GM12874 (cell line): ENCODE results near the gene RTKN.

Experiments used
- CTCF ChIP-seq: IDR thresholded peaks from 2 replicates; pipeline ENCODE4 v1.5.1; 2011; ENCODE audit warnings: low read depth, mild to moderate bottlenecking, control low read depth, low read length, moderate library complexity; ENCODE audit not compliant: insufficient read depth

RTKN gene

DNA sequence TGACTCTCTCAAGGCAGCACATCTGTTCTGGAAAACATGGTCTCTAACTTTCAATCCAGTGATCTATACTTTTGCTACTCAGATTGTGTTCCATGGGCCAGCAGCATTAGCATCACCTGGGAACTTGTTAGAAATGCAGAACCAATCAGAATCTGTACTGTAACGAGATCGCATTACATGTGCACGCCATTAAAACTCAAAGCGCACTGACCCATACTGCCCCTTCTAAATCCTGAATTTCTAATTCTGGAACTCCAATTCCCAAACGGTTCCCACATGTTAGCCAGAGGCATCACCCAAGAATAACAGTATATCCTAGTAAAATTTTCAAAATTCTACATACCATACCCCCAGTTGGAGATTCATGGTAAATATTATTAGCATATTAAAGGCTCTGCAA lies 51.1 kb downstream of the RTKN start:
- no peak for TF ChIP-seq CTCF

DNA sequence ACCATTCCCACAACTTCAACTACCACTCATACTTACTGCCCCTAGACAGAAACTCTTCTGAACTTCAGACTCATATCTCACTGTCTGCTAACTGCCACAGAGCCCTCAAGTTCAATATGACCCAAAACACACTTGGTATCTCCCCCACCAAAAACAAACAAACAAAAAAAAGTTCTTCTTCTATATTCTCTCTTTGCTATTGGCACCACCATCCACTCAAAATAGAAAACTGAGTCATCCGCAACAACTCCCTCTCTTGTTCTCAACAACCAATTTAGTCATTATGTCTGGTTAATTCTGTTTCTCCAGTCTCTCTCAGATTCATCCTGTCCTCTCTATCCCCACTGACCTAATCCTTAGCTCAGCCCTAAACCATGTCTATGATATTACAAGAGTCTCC lies 54.4 kb downstream of the RTKN start:
- no peak for TF ChIP-seq CTCF

GRCh38 chr2:74385396-74385795 lies 56.3 kb downstream of the RTKN start:
- no peak for TF ChIP-seq CTCF

DNA sequence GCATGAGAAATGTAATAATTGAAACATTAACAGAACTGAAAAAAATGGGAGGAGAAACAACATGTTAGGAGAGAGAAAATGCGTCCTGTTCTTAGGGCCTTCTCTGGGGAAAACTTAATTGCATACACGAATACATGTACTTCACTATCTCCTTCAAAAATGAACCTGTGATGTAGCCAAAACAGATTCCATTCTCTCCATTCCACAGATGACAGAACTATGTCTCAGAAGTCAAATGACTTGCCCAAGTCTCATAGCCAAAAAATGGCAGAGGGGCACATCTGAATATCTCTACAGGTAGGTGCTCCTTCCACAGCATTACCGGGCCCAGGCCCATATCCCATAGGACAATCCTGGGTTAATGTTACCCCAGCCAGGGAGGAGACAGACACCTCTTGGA lies 57.7 kb downstream of the RTKN start:
- no peak for TF ChIP-seq CTCF

GRCh38 chr2:74383254-74383653 lies 58.5 kb downstream of the RTKN start:
- no peak for TF ChIP-seq CTCF

- no peak for TF ChIP-seq CTCF
Observed at GRCh38 chr2:74381751-74382150, 60.0 kb downstream of the RTKN start.

- TF ChIP-seq CTCF: no peak
Observed at GRCh38 chr2:74379851-74380789, 61.6 kb downstream of the RTKN start, which contains the start of gene DCTN1. Gene DCTN1, minus strand, starts transcription at chr2:74380311. Its CDS starts 274 bp downstream, at chr2:74380037.
